ENCODE data around the gene LRRK1.

DNA sequence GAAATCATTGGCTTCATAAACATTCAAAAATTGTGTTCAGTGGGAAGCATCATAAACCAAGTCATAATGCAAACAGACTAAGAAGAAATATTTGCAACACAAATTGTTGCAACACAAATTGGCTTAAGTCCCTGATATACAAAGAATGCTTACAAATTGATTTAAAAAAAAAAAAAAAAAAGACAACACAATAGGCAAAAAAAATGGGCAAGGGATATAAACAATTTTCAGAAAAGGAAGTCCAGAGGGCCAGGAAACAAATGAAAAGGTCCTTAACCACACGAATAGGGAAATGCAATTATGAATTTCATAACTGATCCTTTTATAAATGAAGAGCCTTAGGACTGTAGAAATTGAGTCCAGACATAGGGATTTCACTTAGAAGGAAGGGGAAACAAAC, 98.9 kb downstream of the LRRK1 start:
- TF ChIP-seq, protein P1, sequence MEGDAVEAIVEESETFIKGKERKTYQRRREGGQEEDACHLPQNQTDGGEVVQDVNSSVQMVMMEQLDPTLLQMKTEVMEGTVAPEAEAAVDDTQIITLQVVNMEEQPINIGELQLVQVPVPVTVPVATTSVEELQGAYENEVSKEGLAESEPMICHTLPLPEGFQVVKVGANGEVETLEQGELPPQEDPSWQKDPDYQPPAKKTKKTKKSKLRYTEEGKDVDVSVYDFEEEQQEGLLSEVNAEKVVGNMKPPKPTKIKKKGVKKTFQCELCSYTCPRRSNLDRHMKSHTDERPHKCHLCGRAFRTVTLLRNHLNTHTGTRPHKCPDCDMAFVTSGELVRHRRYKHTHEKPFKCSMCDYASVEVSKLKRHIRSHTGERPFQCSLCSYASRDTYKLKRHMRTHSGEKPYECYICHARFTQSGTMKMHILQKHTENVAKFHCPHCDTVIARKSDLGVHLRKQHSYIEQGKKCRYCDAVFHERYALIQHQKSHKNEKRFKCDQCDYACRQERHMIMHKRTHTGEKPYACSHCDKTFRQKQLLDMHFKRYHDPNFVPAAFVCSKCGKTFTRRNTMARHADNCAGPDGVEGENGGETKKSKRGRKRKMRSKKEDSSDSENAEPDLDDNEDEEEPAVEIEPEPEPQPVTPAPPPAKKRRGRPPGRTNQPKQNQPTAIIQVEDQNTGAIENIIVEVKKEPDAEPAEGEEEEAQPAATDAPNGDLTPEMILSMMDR (IDR thresholded peaks at IDR 0.05) = no peak
- no peak for TF ChIP-seq EZH2 (IDR thresholded peaks at IDR 0.05)
- no peak for TF ChIP-seq EZH2phosphoT487 (IDR thresholded peaks at IDR 0.05)

All from neural progenitor cell (in vitro differentiated cells).